AML-193 (cell line): ENCODE results near the gene NUP98.

Experiments used
- DNase-seq, 2 experiments: peaks; one replicate each; lab custom pipeline; 2025; lab: John Stamatoyannopoulos, UW

NUP98 gene

GRCh38 chr11:3797329-3798090 is at the start of gene NUP98:
Gene NUP98 (minus strand): TSS chr11:3797554. CDS start chr11:3782117, 15,437 bp downstream.
- peak; percentile 97 for DNase-seq

GRCh38 chr11:3845670-3846069 is 48.3 kb upstream of the NUP98 start:
- no peak for DNase-seq

- no peak for DNase-seq
Measured at GRCh38 chr11:3845246-3845645, 47.9 kb upstream of the NUP98 start.

- DNase-seq, result no peak
Measured at GRCh38 chr11:3843326-3843725, 46.0 kb upstream of the NUP98 start.

GRCh38 chr11:3841426-3842350 is 44.3 kb upstream of the NUP98 start:
- peak; percentile 78 to 86 for DNase-seq

GRCh38 chr11:3840870-3841425 is 43.6 kb upstream of the NUP98 start, which contains the start of gene RHOG:
Gene RHOG (minus strand): TSS chr11:3840959. CDS start chr11:3828138, 12,821 bp downstream.
- DNase-seq, result peak; percentile 78 to 80

GRCh38 chr11:3840004-3840869 is 42.9 kb upstream of the NUP98 start:
- no peak for DNase-seq

- DNase-seq, result peak; percentile 34 to 60
Measured at GRCh38 chr11:3838504-3838903, 41.1 kb upstream of the NUP98 start.

GRCh38 chr11:3837793-3838192 is 40.4 kb upstream of the NUP98 start:
- peak; percentile 95 to 98 for DNase-seq

- peak; percentile 62 to 75 for DNase-seq
Measured at GRCh38 chr11:3836903-3837302, 39.5 kb upstream of the NUP98 start.

- DNase-seq, result no peak
Measured at GRCh38 chr11:3835751-3836150, 38.4 kb upstream of the NUP98 start.

GRCh38 chr11:3834664-3835461 is 37.5 kb upstream of the NUP98 start:
- peak; percentile 80 to 81 for DNase-seq

GRCh38 chr11:3834349-3834663 is 37.0 kb upstream of the NUP98 start:
- no peak for DNase-seq

- DNase-seq, result no peak
Measured at GRCh38 chr11:3833449-3833848, 36.1 kb upstream of the NUP98 start.

GRCh38 chr11:3832816-3833215 is 35.5 kb upstream of the NUP98 start:
- no peak for DNase-seq

- DNase-seq, result no peak
Measured at GRCh38 chr11:3831378-3832239, 34.3 kb upstream of the NUP98 start.

GRCh38 chr11:3830730-3831129 is 33.4 kb upstream of the NUP98 start:
- DNase-seq, result no peak

GRCh38 chr11:3830088-3830487 is 32.7 kb upstream of the NUP98 start:
- no peak for DNase-seq

- no peak for DNase-seq
Measured at GRCh38 chr11:3827434-3828186, 30.3 kb upstream of the NUP98 start.
